CD8-positive, alpha-beta memory T cell (primary cell): ENCODE measurements around the gene ANAPC1. TPM values are rescaled to one million over a fixed set of nuclear protein-coding genes. Genes with fewer than 3 reads are reported as not detected.
"Not testable (repeated sequence)": the region's sequence is repeated elsewhere in the genome, so short reads cannot be mapped to it uniquely, and the experiment has no call there.

Experiments
- CTCF ChIA-PET: fragments of 350-600 bp; sonication (Branson Sonifier 250); formaldehyde crosslinking; loops from one replicate; lab custom pipeline; 2021; ENCODE audit warnings: antibody characterized with exemption; lab: Charles Lee
- POLR2A ChIA-PET: fragments of 350-600 bp; sonication (Branson Sonifier 250); formaldehyde crosslinking; loops from one replicate; lab custom pipeline; 2021; ENCODE audit warnings: antibody characterized with exemption; lab: Charles Lee
- DNase-seq, 5 donors: peaks; one replicate each; pipeline versions ENCODE4 v3.0.0 to v3.0.0-alpha.2; 2020 to 2022; ENCODE audit warnings: mixed read lengths in 1 of 5
- H3K27ac ChIP-seq: one replicate; pipeline ENCODE4 v1.7.0; 2013; ENCODE audit warnings: low read depth, mild to moderate bottlenecking, low read length, moderate library complexity
- H3K27me3 ChIP-seq: 2 replicates; pipeline ENCODE4 v1.7.0; 2013; ENCODE audit warnings: low read length, mild to moderate bottlenecking; ENCODE audit not compliant: insufficient read depth, poor library complexity, severe bottlenecking
- H3K36me3 ChIP-seq: 2 replicates; pipeline ENCODE4 v1.7.0; 2013; ENCODE audit warnings: mild to moderate bottlenecking, low read length, moderate library complexity; ENCODE audit not compliant: insufficient read depth
- H3K4me1 ChIP-seq: 2 replicates; pipeline ENCODE4 v1.7.0; 2013; ENCODE audit warnings: mild to moderate bottlenecking, low read length, moderate library complexity; ENCODE audit not compliant: insufficient read depth
- H3K4me3 ChIP-seq: 2 replicates; pipeline ENCODE4 v1.7.0; 2013; ENCODE audit warnings: mild to moderate bottlenecking, low read length
- H3K9me3 ChIP-seq: 2 replicates; pipeline ENCODE4 v1.7.0; 2013; ENCODE audit warnings: mild to moderate bottlenecking, low read length
- H3K27ac Mint-ChIP-seq, 8 donors: one replicate each; pipeline ENCODE4 v1.8.0; 2020 to 2021; ENCODE audit warnings: mixed read lengths in 8 of 8, mild to moderate bottlenecking in 6 of 8, inconsistent platforms in 3 of 8, moderate library complexity in 3 of 8
- H3K27me3 Mint-ChIP-seq, 2 donors: one replicate each; pipeline ENCODE4 v1.8.0; 2020 to 2021; ENCODE audit warnings: mixed read lengths in 2 of 2, mild to moderate bottlenecking in 1 of 2, moderate library complexity in 1 of 2
- H3K36me3 Mint-ChIP-seq, 3 donors: one replicate each; pipeline ENCODE4 v1.8.0; 2020 to 2021; ENCODE audit warnings: mixed read lengths in 3 of 3, inconsistent platforms in 1 of 3, mild to moderate bottlenecking in 1 of 3
- H3K4me1 Mint-ChIP-seq, 3 donors: one replicate each; pipeline ENCODE4 v1.8.0; 2020 to 2021; ENCODE audit warnings: mixed read lengths in 3 of 3, inconsistent platforms in 1 of 3, mild to moderate bottlenecking in 1 of 3
- H3K4me3 Mint-ChIP-seq, 7 donors: one replicate each; pipeline ENCODE4 v1.8.0; 2020 to 2021; ENCODE audit warnings: mixed read lengths in 7 of 7, mild to moderate bottlenecking in 6 of 7, moderate library complexity in 4 of 7, inconsistent platforms in 2 of 7
- H3K9me3 Mint-ChIP-seq, 5 donors: one replicate each; pipeline ENCODE4 v1.8.0; 2020 to 2022; ENCODE audit warnings: mixed read lengths in 5 of 5, mild to moderate bottlenecking in 3 of 5, moderate library complexity in 2 of 5, inconsistent platforms in 1 of 5
- polyA plus RNA-seq: library from polyadenylated mRNA; unstranded; fragments of 300-500 nt; fragmentation: Illumina TruSeq; gene quantifications from one replicate; pipeline ENCODE4 v1.2.3, GENCODE V29; 2021
- total RNA-seq, 2 experiments: library from RNA; stranded (reverse); gene quantifications; one replicate each; pipeline ENCODE4 v1.2.3, GENCODE V29; 2021

ANAPC1 gene
- total and polyA plus RNA-seq, 3 experiments from 2014 or later, result 28.9 to 131 (median 128) TPM

DNA sequence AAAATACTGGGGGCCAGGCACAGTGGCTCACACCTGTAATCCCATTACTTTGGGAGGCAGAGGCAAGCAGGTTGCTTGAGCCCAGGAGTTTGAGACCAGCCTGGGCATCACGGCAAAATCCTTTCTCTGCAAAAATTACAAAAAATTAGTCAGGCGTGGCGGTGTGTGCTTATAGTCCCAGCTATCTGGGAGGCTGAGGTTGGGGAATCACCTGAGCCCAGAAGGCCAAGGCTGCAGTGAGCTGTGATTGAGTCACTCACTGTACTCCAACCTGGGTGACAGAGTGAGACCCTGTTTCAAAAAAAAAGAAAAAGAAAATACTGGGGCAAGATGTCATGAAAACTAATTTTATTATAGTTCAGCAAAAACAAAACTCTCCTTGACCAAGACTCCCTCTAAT, 24.0 kb downstream of the ANAPC1 start:
- H3K27ac ChIP-seq, H3K9me3 ChIP-seq, H3K27me3 ChIP-seq, H3K4me3 Mint-ChIP-seq, H3K4me1 ChIP-seq, H3K4me1 Mint-ChIP-seq, H3K27me3 Mint-ChIP-seq, DNase-seq, H3K36me3 ChIP-seq, CTCF ChIA-PET, H3K9me3 Mint-ChIP-seq, H3K4me3 ChIP-seq, POLR2A ChIA-PET: not testable (repeated sequence)
- H3K27ac Mint-ChIP-seq, result peak overlapping the region in 3 of 8 donors; percentile 0 to 23 (median 5)
- peaks cover 0 to 54% (median 13%) of the 10 kb centered on the region in 3 donors for H3K36me3 Mint-ChIP-seq

DNA sequence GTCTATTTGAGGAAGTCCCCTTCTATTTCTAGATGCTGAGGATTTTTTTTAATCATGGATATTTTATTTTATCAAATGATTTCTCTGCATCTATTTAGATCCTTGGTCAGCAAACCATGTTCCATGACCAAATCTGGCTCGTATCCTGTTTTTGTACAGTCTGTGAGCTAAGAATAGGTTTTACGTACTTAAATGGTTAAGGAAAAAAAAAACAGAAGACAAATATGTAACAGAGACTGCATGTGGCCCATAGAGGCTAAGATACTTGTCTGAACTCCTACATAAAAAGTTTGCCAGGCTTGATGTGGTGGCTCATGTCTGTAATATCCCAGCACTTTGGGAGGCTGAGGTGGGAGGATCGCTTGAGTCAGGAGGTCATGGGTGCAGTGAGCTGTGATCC, 31.4 kb downstream of the ANAPC1 start:
- H3K9me3 Mint-ChIP-seq, H3K27ac Mint-ChIP-seq, H3K36me3 ChIP-seq, CTCF ChIA-PET, H3K27me3 ChIP-seq, H3K9me3 ChIP-seq, H3K4me3 ChIP-seq, H3K27ac ChIP-seq, H3K4me3 Mint-ChIP-seq, H3K4me1 ChIP-seq, H3K27me3 Mint-ChIP-seq, POLR2A ChIA-PET, DNase-seq, H3K4me1 Mint-ChIP-seq: not testable (repeated sequence)
- H3K36me3 Mint-ChIP-seq, result peaks cover 0 to 58% (median 8%) of the 10 kb centered on the region in 3 donors

DNA sequence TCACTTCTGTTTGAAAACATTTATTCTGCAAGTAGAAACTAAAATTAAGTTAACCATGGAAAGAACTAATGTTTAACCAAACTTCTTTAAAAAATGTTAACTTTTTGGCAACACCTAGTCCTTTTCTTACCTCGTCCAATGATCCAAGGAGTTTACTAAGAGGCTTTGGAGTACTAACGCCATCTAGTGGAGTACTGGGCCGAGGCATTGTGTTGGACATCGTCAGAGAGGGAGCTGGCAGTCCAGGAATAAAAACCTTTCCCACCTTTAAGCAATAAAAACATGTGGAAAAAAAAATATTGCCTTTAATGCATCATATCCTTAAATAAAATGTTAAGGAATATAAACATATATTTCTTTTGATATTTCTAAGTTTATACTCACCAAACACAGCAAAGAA, 33.3 kb downstream of the ANAPC1 start:
- H3K9me3 ChIP-seq, H3K4me3 ChIP-seq, H3K27ac ChIP-seq, CTCF ChIA-PET, H3K36me3 ChIP-seq, H3K4me3 Mint-ChIP-seq, H3K4me1 Mint-ChIP-seq, H3K4me1 ChIP-seq, H3K9me3 Mint-ChIP-seq, H3K27me3 Mint-ChIP-seq, H3K27me3 ChIP-seq, POLR2A ChIA-PET, H3K27ac Mint-ChIP-seq: not testable (repeated sequence)
- peaks cover 0 to 55% (median 6%) of the 10 kb centered on the region in 3 donors for H3K36me3 Mint-ChIP-seq
- peak in 1 of 5 donors; percentile 16 for DNase-seq

DNA sequence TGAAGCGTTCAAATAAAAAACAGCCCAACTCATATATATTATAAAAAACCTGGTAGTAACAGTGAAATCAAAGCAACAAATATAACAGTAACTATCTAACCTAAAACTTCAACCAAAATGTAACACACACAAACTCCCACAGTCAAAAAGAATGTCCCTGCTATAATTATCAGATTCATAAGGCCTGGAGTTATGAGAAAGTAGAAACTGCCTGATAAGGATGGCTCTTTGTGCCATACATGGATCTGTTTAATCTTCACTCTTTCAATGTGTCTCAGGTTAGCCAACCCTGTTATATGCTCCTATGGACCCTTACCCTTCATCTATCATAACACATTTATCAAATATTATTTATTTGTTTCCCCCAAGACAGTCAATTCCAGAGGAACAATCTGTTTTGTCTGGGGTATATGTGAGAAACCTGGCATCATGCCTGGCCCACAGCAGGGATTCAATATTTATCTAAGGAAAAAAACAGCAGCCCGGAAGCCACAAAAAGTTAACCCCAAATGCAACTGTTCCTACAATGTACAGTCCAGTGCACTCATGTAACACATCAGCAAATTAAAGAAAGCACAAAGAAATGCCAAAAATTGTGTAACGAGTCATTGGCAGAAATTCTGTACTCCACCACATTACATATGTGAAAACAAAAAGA, 44.2 kb downstream of the ANAPC1 start:
- DNase-seq, H3K27me3 Mint-ChIP-seq, CTCF ChIA-PET, POLR2A ChIA-PET, H3K27me3 ChIP-seq, H3K27ac ChIP-seq, H3K9me3 ChIP-seq, H3K4me3 ChIP-seq, H3K4me3 Mint-ChIP-seq, H3K9me3 Mint-ChIP-seq, H3K4me1 ChIP-seq, H3K36me3 ChIP-seq: not testable (repeated sequence)
- Mint-ChIP-seq H3K36me3 (peaks cover 0 to 51% (median 4%) of the 10 kb centered on the region in 3 donors), H3K4me1 (peaks cover 0 to 12% (median 6%) of the 10 kb centered on the region in 3 donors), H3K27ac (peak overlapping the region in 2 of 8 donors; percentile 17 to 23)

DNA sequence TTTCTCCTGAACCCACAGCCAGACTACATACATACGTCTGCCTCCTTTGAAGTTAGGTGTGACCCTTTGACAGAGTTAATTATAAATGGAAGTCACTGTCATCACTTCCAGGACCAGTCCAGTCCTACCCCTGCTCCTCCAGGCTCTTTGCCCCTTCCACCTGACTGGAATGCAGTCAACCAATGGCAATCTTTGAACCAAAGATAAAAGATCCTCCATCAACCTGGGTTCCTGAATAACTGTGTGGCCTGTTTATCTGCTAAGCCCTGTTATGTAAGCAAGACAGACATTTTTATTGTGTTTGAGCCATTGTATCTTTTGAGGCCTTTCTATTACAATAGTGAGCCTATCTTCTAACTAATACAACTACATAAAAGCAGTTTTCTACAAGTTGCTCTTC, 45.0 kb downstream of the ANAPC1 start:
- peak overlapping the region in 6 of 8 donors; percentile 6 to 87 (median 58) for H3K27ac Mint-ChIP-seq
- H3K27me3 ChIP-seq, H3K27me3 Mint-ChIP-seq, DNase-seq, H3K4me1 ChIP-seq, H3K36me3 ChIP-seq, H3K9me3 ChIP-seq, CTCF ChIA-PET, H3K9me3 Mint-ChIP-seq, POLR2A ChIA-PET, H3K27ac ChIP-seq, H3K4me3 ChIP-seq, H3K4me3 Mint-ChIP-seq: not testable (repeated sequence)
- H3K36me3 Mint-ChIP-seq, result peaks cover 0 to 55% (median 8%) of the 10 kb centered on the region in 3 donors
- H3K4me1 Mint-ChIP-seq, result peaks cover 0 to 18% (median 6%) of the 10 kb centered on the region in 3 donors

DNA sequence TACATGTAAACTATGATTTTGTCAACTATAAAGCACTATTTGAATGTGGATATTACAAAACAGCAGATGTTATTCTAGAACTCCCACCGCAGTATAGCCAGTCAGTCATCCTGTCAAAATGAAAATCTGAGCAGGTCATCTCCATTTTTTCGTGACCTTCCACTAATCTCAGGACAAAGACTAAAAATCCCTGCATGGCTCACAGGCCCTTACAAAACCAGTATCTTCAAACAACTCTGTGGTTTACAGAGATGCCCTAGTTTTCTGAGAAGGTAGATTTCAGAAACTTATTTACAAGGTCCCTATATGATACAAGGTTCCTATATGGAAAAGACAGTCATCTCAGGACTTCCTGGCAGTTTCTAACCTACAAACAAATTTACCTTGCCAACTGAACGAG, 49.8 kb downstream of the ANAPC1 start:
- Mint-ChIP-seq H3K4me1 (peaks cover 0 to 23% (median 4%) of the 10 kb centered on the region in 3 donors), H3K36me3 (peaks cover 0 to 56% (median 11%) of the 10 kb centered on the region in 3 donors), H3K27ac (peak overlapping the region in 5 of 8 donors; percentile 26 to 72 (median 43))
- H3K9me3 ChIP-seq, DNase-seq, CTCF ChIA-PET, H3K4me3 Mint-ChIP-seq, H3K27ac ChIP-seq, H3K36me3 ChIP-seq, H3K27me3 ChIP-seq, H3K27me3 Mint-ChIP-seq, H3K4me3 ChIP-seq, POLR2A ChIA-PET, H3K9me3 Mint-ChIP-seq, H3K4me1 ChIP-seq: not testable (repeated sequence)

DNA sequence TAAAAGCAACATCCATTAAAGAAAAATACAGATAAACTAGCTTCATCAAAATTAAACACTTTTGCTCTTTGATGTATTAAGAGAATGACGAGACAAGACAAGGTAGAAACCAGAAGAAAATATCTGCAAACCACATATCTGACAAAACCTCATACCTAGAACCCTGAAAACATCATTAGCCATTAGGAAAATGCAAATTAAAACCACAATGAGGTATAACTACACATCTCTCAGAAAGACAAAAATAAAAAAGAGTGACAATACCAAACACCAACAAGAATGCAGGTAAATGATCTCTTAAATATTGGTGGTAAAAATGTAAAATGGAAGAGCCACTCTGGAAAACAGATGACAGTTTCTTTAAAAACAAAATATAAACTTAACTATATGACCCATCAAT, 53.5 kb downstream of the ANAPC1 start:
- H3K4me1 ChIP-seq, H3K27me3 ChIP-seq, H3K4me3 Mint-ChIP-seq, DNase-seq, H3K9me3 Mint-ChIP-seq, H3K9me3 ChIP-seq, H3K36me3 ChIP-seq, POLR2A ChIA-PET, H3K27ac ChIP-seq, H3K27ac Mint-ChIP-seq, H3K4me3 ChIP-seq, CTCF ChIA-PET, H3K27me3 Mint-ChIP-seq: not testable (repeated sequence)
- Mint-ChIP-seq H3K36me3 (peaks cover 9 to 62% (median 21%) of the 10 kb centered on the region in 3 donors), H3K4me1 (peaks cover 0 to 18% (median 2%) of the 10 kb centered on the region in 3 donors)

DNA sequence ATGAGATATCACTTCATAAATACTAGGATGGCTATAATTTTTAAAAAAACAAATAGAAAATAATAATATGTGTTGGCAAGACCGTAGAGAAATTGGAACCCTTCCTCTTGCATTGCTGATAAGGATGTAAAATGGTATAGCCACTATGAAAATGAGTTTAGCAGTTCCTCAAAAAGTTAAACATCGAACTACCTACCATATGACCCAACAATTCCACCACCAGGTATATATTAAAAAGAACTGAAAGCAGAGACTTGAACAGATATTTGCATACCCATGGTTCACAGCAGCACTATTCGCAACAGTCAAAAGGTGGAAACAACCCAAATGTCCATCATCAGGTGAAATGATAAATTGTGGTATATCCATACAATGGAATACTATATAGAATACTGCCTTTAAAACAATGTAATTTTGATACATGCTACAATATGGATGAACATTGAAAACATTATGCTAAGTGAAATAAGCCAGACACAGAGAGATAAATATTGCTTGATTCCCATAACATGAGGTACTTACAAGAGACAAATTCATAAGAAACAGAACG, 55.7 kb downstream of the ANAPC1 start:
- POLR2A ChIA-PET, result not testable (repeated sequence)

More for the DNA sequence above, 55.7 kb downstream of the ANAPC1 start:
- H3K4me3 ChIP-seq, H3K9me3 Mint-ChIP-seq, H3K9me3 ChIP-seq, CTCF ChIA-PET, H3K36me3 ChIP-seq, H3K4me3 Mint-ChIP-seq, H3K4me1 ChIP-seq, DNase-seq, H3K27me3 ChIP-seq, H3K27ac ChIP-seq, H3K27me3 Mint-ChIP-seq, H3K4me1 Mint-ChIP-seq: not testable (repeated sequence)
- Mint-ChIP-seq H3K27ac (peak overlapping the region in 3 of 8 donors; percentile 2 to 82 (median 46)), H3K36me3 (peaks cover 9 to 61% (median 17%) of the 10 kb centered on the region in 3 donors)
